HG03039 (cell line): Measurements from ENCODE around the gene OR56A4.

Experiments used
- ATAC-seq: cut with Tn5 transposase; IDR thresholded peaks from one replicate; pipeline ENCODE4 v1.9.1; 2021; ENCODE audit warnings: mild to moderate bottlenecking, moderate library complexity; ENCODE audit not compliant: unreplicated experiment

OR56A4 gene

GRCh38 chr11:6006846-6007245, at the start of gene OR56A4:
Gene OR56A4 (minus strand): TSS chr11:6006946. CDS start chr11:6002992, 3,954 bp downstream.
- ATAC-seq = no peak

DNA sequence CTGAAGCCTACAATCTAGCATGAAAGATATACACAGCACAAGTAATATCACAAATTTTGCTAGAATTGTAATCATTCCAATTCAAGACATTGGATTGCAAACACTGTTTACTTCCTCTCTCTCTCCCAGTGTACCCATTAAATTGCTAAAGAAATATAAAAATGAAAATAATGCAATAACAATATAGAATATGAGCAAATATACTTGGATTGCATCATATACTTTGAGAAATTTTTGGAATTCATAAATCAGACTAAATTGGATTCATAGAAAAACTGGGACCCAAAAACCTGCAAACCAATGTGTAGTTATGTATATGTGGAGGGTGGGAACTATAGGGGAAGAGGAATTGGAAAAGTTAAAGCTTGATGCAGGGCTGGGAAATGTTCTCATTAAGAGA, 48.8 kb upstream of the OR56A4 start:
- ATAC-seq = no peak

GRCh38 chr11:6052374-6052773, 45.6 kb upstream of the OR56A4 start:
- no peak for ATAC-seq

DNA sequence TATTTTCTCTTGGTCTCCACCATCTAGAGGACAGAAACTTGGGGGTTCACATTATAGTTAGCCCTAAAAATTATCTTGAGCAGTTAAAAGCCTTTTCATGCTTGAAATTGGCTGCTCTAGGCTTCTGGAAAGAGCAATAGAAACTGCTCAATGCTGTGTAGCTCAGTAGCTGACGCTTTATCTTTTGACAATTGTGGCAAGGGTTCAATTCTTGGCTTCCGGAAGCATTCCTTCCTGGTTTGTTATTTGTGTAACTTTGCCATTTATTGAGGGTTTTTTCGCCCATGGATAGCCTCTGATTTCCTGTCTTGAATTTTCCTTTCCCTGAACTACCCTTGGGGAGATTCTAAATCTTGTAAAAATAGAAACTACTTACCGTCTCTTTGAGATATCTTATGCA, 34.1 kb upstream of the OR56A4 start:
- ATAC-seq = no peak

DNA sequence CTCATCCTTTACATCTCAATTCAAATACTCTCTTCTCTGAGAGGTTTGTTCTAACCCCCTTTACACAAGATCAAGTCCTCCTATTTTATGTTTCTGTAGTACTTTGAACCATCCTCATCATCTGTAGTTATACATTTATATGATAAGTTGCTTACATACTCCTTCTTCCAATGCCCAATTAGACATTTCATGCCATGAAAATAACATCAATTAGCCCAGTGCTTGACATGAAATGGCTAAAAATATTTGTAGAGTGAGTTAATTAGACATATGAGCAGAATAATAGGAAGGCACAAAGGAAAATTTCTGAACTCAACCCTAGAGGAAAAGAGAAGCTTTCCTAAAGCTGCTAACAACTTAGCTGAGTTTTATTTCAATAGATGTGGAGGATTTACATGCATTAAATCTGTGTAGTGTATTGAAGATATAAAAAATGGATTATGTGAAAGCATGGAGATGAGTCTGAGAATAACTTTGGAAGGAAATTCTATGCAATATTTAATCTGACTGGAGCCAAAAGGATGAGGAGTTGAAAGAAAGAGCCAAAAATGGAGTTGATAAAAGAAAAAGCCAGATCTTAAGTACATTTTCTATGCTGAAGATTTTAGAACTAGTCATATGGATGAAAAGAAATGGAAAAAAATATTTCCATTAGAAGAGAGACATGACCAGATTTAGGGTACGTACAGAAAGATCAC, 24.1 kb upstream of the OR56A4 start, which contains the start of gene OR56A1:
OR56A1 (minus strand) TSS at position 51 of the 698 bp plus-strand sequence. CDS start 3,066 bp downstream, outside the sequence.
- ATAC-seq = no peak

GRCh38 chr11:6027501-6027900, 20.8 kb upstream of the OR56A4 start:
- no peak for ATAC-seq

DNA sequence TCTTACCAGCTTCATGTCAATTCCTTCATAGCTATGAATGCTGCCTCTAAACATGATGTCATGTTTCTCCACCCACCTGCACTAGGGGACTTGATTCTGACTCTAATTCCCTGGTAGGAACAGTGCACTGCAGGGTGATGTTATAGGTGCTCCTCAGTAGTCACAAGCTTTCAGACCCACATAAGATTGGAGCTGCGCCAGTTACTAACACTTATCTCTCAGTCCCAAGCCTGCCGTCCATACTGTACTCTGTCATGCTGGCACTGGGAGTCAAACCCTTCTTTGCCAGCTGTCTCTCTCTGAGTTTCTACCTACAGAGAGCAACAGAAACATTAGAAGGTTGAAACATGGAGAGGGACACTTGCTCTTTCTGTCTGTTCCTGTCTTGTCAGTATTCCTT, 18.3 kb upstream of the OR56A4 start:
- no peak for ATAC-seq

DNA sequence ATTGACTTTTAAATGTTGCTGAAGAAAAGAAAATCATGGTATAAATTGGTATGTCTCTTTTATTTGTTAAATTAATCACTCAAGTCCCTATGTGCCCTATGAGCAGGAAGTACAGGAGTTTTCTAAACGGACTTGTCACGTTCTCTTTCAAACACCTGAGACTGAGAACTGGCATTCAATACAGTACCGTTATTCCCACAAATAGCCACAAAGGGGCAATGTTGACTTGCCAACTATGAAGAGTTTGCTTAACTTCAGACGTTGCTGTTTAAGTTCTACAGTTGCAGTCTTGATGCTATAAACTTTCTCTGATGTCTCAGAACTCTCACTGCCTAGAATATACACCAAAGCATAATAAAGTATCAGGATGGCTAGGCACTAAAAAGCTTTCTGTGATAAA, 16.2 kb upstream of the OR56A4 start:
- ATAC-seq = no peak

GRCh38 chr11:6013042-6013441, 6.3 kb upstream of the OR56A4 start:
- ATAC-seq = no peak

DNA sequence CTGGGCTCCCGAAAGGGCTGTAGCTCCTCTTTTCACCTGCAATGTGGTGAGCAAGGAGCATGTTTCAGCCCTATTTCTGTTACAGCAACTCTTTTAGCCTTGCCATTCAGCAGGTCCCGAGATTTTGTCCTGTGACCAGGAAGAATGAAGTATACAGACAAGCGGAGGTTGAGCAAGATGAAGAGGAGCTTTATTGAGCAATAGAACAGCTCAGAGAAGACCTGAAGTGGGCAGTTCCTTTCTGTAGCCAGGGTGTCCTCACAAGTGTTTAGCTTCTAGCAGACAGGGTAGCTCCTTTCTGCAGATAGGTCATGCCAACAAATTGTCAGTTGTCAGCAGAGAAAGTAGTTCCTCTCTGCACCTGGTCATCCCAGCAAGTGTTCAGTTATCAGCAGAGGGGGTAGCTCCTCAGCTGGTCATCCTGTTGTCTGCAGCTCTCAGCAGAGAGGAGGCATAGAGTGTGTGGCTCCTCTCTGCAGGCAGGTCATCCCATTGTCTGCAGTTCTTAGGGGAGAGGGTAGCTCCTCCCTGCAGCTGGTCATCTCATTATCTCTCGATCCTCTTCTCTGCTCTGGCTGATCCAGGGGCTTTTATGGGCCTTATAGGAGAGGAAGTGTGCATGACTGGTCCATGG, 5.4 kb upstream of the OR56A4 start:
- no peak for ATAC-seq

DNA sequence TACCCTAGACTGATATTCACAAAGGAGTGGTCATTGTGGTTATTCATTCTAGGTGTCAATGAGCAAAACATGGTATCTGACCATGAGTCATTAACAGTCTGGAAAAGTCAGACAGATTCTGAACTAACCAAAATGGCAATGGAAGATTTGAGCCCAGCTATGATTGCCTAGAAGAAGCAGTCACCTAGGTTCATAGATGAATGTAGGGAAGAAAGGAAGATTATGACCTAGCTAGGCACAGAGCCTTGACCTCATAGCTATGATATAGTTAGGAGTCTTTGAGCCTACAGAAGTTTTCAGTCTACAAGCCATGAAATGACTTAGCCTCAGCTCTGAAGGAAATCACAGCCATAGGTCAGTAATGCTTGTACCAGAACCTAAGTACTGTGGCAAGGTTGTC, 351 bp downstream of the OR56A4 start:
- ATAC-seq = no peak

GRCh38 chr11:6002202-6002699, 4.5 kb downstream of the OR56A4 start:
- ATAC-seq = no peak

DNA sequence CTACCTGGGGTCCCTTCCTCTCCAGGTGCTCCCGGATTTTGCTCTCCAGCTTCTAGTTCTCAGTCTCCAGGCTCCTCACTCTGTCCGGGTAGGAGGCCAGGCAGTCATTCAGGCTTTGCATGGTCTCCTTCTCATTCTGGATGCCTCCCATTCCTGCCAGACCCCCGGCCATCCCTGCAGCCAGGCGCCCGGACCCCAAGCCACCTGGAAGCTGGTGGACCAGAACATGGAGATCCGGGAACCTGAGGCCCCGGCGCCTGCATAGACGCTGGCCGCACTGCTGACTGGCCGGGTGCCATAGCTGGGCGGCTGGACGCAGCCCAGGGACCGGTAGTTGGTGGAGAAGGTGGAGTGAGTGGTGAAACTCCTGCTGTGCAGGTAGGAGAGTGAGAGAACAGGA, 12.0 kb downstream of the OR56A4 start:
- ATAC-seq = no peak

DNA sequence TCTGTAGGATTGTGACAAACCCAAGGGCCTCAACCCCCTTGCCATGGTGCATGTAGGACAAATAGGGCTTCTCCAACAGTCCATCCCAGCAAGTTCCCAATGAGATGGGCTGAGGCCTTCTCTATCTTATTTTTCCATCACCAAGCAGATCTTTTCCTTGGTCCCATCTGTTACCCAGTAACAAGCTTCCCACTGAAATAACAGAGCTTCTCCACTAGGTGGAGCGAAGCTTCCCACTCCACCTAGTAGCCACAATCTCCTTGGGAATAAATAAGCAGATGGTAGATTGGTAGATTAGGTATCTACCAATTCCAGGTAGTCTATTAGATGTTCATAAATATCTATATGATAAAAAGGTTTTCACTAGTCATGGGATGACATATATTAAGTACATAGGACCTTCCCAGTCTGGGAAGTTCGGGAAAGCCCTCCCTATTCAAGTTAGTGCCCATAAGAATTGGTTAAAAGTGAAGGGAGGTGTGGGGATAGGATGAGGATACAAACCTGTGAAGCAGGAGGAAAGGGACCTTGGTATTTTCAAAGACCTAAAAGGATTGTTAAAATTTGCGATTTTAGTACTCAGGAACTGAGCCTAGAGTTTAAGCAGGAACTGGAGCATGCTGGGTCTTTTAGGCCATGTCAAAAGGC, 14.0 kb downstream of the OR56A4 start:
- ATAC-seq = no peak

GRCh38 chr11:5992150-5992549, 14.6 kb downstream of the OR56A4 start:
- no peak for ATAC-seq

GRCh38 chr11:5989203-5989602, 17.5 kb downstream of the OR56A4 start:
- no peak for ATAC-seq

DNA sequence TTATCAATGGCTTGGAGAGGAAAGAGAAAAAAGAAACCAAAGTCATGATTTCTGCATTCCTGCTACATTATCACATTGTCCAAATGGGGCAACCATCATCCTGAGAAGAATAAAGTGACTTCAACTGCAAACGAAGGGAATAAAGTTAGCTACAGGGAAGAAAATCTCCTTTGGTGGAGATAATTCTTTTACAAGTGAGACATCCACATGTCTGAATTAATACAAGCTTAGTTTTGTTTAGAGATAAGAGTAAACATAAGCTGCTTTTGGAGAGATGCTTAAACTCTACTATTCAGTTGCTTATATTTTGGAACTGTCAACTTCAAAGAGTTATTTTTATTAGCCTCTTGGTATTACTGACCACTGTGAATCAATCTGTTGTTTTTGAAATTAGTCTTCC, 19.9 kb downstream of the OR56A4 start, which contains the start of gene OR52L1:
OR52L1 (minus strand) TSS at position 101 of the 400 bp plus-strand sequence; CDS start at position 46, 55 bp downstream.
- ATAC-seq = no peak

DNA sequence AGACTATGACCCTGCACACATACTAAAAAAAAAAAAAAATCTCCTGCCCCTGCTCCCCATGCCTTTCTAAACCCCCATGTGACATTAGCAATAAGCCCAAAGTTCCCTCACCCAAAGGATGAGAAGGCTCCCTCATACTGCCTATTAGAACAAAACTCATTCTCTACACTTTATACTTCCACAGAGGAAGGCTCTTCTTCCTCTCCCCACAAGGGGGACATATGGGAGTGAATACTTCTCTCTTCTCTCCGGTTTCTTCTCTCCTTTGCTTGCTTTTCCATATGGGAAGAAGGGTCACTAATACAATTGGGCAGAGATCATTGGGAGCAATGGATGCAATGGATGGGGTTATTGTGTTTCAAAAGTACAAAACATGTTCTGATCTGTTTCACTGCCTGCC, 23.3 kb downstream of the OR56A4 start:
- no peak for ATAC-seq

DNA sequence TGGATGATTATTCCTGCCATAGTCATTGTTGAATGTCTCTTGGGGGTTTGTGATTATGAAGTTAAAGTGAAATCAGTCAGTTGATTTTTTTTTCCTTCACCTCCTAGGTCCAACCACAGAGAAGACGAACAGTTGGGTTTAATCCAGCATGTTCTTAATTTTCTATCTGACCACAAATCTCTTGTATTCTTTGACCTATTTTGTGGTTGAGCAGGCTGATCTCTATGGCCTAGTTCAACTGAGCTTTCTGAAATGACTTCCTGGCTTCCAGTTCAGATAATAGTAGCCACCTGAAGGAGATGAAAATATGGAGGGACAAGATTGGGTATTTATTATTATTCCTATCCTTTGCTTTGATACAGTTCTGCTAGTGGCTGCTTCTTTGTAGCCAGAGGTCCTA, 33.2 kb downstream of the OR56A4 start:
- ATAC-seq = no peak

DNA sequence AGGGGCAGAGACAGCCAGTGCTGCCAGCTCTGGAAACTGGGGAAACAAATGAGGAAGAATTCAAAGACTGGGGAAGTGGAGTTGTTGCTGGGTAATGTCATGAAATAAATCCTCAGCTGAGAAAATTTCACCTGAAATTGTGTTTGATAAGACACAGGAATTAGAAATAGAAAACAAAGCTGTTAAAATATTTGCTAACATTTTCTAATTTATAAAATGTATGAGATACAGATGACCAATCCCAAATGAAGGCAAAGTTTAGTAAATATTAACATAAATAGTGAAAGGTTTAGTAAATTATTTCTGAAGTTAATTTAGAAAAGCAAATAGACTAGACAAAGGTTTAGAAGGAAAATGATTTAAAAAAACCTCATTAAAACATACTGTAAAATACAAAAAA, 38.4 kb downstream of the OR56A4 start, which contains the start of gene OR56A5:
OR56A5 (minus strand) TSS at position 101 of the 400 bp plus-strand sequence; CDS start at position 101, 0 bp downstream.
- ATAC-seq = no peak

DNA sequence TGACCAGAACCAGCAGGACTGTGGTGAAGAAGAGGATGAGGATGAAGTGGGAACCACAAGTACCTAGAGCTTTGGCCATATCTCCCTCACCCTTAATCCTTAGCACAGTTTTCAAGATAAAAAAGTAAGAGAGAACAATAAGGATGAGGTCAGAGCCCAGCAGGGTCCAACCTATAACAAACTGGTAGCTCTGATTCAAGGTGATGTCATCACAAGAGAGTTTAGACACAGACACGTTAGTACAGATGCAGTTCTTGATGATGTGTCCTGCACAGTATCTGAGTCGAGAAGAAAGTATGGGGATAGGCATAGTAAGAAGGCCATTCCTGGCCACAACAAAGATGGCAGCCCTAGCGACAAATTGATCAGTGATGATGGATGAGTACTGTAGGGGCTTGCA, 39.0 kb downstream of the OR56A4 start:
- ATAC-seq = no peak

DNA sequence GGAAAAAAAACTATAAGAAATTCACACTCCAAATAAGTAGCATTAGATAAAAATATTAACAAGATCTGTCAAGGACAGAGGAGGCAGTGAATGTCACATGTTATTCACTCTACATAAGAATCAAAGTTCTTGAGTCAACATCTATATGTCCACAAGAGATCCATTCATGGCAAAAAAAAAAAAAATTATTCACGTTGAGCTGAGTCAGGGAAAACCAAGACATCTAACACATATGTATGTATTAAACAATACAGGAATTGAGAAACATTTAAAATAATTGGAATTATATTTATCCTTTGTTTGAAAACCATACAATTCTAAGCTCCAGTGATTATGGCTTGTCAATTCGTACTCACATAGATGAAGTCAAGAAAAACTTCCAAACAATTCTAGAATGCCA, 39.8 kb downstream of the OR56A4 start:
- ATAC-seq = no peak
